NCI-H526 treated with DMSO at 0.1 percent for 48 hours (cell line): ENCODE data around the gene STAT4.

Experiments used
- DNase-seq: peaks from one replicate; lab custom pipeline; 2025; lab: John Stamatoyannopoulos, UW

Gene STAT4

GRCh38 chr2:191144217-191144616, 6.6 kb downstream of the STAT4 start:
- no peak for DNase-seq

- DNase-seq: no peak
Observed at GRCh38 chr2:191143791-191144190, 7.0 kb downstream of the STAT4 start.

GRCh38 chr2:191128911-191129304, 21.9 kb downstream of the STAT4 start:
- DNase-seq: no peak

- no peak for DNase-seq
Observed at GRCh38 chr2:191128172-191128910, 22.5 kb downstream of the STAT4 start.

- DNase-seq: no peak
Observed at GRCh38 chr2:191127235-191127634, 23.6 kb downstream of the STAT4 start.

DNA sequence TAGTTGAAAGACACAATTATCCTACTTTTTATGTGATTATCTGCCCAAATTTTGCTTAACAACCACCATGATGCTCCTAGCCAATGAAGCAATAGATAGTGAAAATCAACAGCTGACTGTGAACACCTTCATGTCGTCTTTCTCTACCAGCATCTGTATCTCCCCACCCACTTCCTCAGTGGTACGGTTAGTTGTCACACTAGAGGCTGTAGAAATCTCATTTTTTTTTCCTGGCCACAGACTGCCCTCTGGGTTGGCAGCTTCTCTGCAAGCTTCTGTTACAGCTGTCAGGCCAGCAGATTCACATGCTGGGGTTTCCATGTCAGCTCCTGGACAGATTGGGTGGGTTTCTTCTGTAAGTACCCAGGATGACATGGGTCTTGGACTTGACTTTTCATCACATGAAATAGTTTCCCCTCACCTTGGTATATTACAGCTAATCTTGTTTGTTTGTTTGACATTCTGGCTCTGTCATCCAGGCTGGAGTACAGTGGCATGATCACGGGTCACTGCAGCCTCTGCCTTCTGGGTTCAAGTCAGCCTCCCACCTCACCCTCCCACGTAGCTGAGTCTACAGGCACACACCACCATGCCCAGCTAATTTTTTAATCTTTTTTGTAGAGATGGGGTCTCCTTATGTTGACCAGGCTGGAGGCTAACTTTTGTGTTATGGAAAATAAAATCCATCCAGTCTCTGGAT, 24.3 kb downstream of the STAT4 start:
- DNase-seq: no peak

- no peak for DNase-seq
Observed at GRCh38 chr2:191125646-191126045, 25.1 kb downstream of the STAT4 start.

GRCh38 chr2:191122638-191123294, 28.0 kb downstream of the STAT4 start:
- no peak for DNase-seq

DNA sequence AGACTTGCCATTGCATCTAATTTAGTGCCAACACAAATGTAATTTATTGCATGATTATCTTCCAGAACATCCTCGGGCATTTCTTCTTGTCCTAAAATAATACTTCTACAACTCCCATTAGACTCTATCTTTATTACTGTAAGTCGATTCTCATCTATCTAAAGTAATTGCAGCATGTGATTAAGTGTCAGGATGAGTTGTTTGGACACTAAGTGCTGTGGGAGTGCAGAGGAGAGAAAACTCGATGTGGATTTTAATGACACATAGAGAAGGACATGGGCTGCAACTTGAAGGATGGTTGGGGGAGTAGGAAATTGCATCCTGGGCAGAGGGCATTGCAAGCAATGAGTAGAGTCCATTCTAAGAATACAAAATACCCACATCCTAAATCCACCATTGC, 33.5 kb downstream of the STAT4 start:
- no peak for DNase-seq

DNA sequence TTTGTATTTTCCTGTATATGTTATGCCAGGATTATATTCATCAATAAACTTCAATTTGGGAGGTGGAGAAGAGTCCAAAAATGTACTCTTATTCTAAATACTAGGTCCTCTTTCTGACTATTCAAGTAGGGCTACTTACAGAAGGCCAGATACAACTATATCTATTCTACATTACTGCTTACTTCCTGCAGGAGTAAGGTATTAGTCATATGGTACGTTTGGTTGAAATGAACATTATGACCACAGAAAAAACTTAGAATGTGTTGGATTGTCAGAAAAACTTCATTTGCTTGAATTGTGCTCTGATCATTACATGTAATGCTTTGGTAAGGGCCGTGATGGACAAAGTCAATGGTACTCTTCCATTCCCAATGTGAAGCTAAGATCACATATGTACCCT, 35.0 kb downstream of the STAT4 start:
- no peak for DNase-seq

DNA sequence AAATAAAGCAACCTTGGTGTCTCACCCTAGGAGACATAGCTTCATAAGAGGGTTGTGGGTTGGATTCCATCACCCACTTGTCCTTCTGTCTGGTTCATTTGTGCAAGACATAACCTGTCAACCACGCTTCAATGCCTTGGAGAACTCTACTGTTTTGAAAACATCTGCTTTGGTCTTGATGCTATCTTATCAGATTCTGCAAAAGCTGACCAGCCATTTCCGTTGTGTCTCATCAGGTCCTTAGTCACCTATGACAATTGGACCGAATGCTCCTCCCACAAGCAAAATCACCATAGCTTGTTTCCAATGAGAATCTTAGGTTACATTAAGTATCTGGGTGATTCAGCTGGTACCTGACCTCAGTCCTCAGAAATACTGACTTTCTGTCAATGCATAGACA, 35.4 kb downstream of the STAT4 start:
- no peak for DNase-seq

- DNase-seq: no peak
Observed at GRCh38 chr2:191114403-191114886, 36.3 kb downstream of the STAT4 start.

DNA sequence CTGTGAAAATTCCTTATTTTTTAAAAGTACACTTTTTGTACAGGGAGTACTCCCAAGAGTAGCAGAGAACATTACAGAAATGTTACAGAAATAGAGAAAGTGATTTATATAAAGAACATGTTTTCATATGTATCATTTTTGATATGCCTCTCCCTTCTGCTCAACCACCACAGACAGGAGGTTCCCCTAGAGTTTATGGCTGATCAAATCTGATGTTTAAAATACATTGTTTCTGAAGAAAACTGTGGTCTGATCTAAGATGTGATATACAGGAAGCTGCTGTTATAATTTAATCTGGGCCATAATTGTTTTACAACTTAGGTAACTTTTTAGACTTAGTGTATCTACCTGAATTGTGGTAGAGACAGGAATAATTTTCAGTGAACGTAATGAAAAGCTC, 37.0 kb downstream of the STAT4 start:
- no peak for DNase-seq

GRCh38 chr2:191112448-191112901, 38.3 kb downstream of the STAT4 start:
- no peak for DNase-seq

DNA sequence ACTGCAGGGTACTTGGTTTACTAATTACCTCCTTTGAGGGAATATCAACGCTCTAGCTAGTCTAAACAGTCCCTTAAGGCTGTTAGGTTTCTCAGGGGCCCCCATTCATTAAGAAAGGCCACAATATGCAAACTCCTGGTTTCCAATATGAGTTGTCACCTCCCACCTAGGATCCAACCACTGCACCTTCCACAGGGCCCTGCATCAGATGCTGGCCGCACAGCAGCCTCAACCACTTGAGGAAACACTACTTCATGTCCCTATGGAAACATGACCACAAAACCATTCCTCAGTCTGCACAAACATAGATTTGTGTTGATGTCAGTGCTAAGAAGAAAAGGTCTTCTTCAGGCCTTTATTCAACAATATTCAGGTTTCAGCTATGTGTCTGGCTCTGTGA, 40.9 kb downstream of the STAT4 start:
- no peak for DNase-seq

GRCh38 chr2:191108331-191108730, 42.5 kb downstream of the STAT4 start:
- DNase-seq: no peak

- DNase-seq: no peak
Observed at GRCh38 chr2:191105082-191105481, 45.7 kb downstream of the STAT4 start.

- no peak for DNase-seq
Observed at GRCh38 chr2:191103774-191104173, 47.0 kb downstream of the STAT4 start.

DNA sequence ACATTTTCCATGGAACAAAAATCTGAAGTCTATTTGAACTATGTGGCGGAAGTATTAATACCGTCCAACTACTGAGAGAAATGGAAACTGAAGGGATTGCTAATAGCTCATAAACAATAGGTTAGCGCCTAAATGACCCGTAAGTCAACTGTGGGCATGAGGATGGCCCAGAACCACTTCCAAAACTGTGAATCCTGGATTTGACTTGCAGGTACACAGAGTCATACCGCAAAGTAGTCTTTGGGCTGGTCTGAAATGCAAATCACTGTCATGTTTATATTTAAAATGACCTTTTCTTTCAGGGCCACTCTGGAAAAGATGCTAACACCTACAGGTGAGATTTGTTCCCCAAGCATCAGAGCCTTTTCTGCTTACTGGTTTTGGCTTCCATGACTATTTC, 50.6 kb downstream of the STAT4 start:
- DNase-seq: no peak

- no peak for DNase-seq
Observed at GRCh38 chr2:191087311-191087710, 63.5 kb downstream of the STAT4 start.

DNA sequence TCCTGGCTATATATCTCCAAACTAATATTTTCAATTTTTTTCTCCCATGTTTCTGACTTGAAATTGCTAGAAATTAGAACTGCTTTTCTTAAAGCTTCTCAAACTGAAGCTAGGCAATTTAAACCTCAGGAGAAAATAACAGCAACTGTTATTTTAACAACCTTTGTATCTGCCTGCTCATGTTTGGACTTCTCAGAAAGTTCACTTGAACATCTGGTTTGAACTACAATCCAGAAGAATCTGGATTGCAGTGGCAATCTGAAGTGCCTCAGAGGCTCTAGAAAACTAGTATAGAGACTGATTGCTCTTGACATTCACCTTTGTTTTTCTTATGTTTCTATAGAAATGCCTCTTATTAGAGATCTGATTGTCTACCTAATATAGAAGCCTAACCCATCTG, 64.1 kb downstream of the STAT4 start:
- no peak for DNase-seq

DNA sequence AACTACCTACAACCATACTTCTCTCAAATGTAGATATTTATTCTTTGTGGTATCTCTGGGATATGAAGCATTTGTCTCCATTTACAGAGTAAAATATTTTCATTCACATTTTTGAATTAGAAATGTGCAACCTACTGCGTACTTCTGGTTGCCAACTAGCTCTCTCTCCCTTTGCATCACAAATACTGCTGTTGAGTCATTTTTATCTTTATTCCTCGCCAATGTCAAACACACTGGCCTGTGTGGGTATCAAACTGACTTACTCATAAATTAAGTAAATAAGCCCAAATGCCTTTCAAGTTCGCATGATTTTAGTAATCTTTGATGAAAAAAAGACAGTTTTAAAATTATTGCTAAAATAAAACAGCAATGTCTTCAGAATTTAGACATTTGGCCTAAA, 67.3 kb downstream of the STAT4 start:
- no peak for DNase-seq

- DNase-seq: no peak
Observed at GRCh38 chr2:191082321-191082720, 68.5 kb downstream of the STAT4 start.
